GM12892 (cell line): ENCODE results near the gene ZNF136.

ENCODE experiments used
- POLR2A ChIP-seq: IDR thresholded peaks from 2 replicates; pipeline ENCODE4 v1.6.1; 2011; ENCODE audit warnings: low read depth, low read length, control low read depth
- POLR2AphosphoS5 ChIP-seq: IDR thresholded peaks from 2 replicates; pipeline ENCODE4 v1.6.1; 2011; ENCODE audit warnings: low read depth, low read length, control low read depth
- TAF1 ChIP-seq: IDR thresholded peaks from 2 replicates; pipeline ENCODE4 v1.6.1; 2011; ENCODE audit warnings: low read depth, mild to moderate bottlenecking, control low read depth, low read length, borderline replicate concordance

DNA sequence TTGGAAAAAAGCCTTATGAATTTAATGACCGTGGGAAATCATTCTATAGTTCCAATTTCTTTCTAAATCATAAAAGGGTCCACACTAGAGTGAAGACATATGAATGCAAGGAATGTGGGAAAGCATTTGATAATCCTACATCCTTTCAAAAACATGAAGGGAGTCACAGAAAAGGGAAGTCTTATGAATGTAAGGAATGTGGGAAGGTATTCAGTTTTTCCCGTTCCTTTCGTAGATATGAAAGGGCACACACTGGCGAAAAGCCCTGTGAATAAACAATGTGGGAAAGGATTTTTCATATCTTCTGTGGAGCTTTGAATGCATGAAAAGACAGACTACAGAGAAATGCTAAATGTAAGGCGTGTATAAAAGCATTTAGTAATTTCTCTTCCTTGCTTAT is 49.8 kb upstream of the ZNF136 start:
- TF ChIP-seq POLR2A (no peak), POLR2AphosphoS5 (no peak), TAF1 (no peak)
